TTC549 (cell line): ENCODE measurements around the gene MET.
"Not testable (repeated sequence)": the region's sequence is repeated elsewhere in the genome, so short reads cannot be mapped to it uniquely, and the experiment has no call there.

Source experiments
- FAIRE-seq: peaks from 2 replicates; lab custom pipeline; 2012; peaks lifted over from hg19 to GRCh38; lab: Jason Lieb, UNC

Gene MET

GRCh38 chr7:116754186-116754585 is 82.2 kb downstream of the MET start:
- FAIRE-seq = no peak

GRCh38 chr7:116757283-116757682 is 85.3 kb downstream of the MET start:
- no peak for FAIRE-seq

- FAIRE-seq = not testable (repeated sequence)
These were observed 87.6 kb downstream of the MET start for GRCh38 chr7:116759642-116760041.

DNA sequence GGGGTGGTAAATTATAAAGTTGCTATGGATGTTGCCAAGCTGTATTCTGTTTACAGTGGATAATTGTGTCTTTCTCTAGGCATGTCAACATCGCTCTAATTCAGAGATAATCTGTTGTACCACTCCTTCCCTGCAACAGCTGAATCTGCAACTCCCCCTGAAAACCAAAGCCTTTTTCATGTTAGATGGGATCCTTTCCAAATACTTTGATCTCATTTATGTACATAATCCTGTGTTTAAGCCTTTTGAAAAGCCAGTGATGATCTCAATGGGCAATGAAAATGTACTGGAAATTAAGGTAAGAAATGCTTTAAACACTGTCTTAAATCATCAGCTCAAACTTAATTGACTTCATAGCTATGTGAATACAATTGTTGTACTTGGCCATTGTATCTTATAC is 91.0 kb downstream of the MET start:
- FAIRE-seq = no peak

DNA sequence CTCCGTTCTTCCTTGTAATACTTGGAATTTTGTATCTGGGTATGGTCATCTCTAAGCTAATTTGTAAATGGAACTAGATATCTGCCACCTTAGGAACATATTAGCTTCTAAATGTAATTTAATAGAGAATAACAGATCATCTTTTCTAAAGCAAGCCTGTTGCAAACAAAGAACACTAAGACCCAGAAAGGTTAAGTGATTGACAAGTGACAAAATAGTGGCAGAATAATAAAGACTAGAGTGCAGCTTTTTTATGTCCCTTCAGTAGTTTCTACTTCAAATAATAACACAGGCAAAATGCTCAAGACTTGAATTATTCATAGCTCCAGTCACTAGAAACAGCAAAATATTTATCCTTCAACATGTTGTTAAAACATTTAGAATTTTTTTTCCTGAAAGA is 91.7 kb downstream of the MET start:
- FAIRE-seq = no peak

- FAIRE-seq = no peak
These were observed 94.9 kb downstream of the MET start for GRCh38 chr7:116766881-116767280.

DNA sequence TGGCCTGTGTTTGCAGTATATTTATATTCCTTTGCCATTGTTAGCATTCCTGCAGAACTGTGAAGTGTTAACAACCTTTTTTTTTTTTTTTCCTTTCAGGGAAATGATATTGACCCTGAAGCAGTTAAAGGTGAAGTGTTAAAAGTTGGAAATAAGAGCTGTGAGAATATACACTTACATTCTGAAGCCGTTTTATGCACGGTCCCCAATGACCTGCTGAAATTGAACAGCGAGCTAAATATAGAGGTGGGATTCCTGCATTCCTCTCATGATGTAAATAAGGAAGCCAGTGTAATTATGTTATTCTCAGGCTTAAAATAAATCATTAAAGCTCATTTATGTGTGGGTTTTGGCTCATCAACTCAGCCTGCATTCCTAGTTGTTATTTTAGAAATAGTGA is 97.5 kb downstream of the MET start:
- FAIRE-seq = no peak

DNA sequence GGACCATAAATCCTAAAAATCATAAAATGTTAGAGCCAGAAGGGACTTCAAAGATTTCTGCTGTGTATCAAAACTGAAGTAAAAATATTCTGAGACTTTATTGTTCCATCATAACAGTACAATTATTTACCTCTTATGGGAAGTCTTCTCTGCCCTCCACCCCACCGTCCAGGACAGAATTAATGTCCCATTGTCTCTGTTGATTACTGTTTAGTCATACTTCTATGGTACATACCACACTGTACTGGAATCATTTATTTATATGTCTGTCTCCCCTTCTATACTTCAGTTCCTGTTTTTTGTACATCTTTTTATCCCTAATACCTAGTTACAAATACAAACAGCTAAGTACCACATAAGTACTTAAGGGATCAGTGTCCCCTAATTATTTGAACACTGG is 98.9 kb downstream of the MET start:
- no peak for FAIRE-seq

- no peak for FAIRE-seq
These were observed 99.6 kb downstream of the MET start for GRCh38 chr7:116771640-116772039.

DNA sequence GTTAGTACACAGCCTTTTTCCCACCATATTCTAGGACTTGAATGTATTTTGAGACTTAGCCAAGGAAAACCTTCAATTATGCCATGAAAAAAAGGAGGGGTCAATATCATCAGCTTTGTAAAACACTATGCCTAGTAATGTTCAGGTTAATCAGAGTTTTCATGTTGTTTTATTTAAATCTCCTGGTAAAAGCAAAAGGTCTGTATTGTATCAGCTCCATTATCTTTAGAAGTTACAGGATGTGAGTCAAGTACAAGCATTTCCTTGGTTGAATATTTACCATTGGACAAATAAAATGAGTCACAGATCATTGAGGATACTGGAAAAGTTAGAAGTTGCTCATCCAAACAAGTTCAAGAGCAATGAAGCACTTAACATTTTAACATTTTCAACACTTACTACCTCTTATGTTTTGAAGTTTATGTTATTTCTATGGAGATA is 100.4 kb downstream of the MET start:
- FAIRE-seq = no peak

DNA sequence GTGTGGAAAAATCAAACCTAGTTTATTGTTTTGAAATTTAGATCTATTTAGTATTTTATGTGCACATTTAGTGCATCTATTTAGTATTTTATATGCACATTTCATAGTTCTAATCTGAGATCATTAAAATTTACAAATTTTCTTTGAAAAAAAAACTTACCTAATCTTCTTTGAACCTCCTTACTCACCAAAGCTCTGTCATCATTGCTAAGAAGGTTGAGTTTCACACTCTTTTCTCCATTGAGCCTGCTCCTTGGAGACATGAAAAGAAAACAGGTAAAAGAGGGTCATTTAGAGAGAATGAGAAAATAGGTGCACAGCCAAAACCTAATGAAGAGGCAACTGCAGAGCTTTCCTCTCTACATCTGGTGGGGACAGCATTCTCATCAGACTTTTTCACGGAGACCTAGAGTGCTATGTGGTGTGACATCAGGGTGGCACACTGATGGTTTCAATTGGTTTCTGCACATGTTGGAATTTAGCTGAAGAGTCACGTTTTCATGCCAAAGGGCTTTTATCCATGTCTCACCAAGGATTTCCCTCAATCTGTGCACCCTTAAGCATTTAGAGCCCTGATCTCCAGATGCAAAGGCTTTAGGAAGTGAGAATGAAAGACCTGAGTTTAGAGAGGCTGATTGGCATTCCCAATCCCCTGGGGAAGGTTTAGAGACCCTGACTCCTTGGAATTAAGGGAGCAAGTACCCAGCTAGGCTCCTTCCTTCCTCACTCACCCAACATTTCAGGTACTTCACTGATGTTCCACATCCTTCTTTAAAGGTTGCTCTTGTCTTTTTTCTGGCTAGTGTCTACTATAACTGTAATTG is 101.1 kb downstream of the MET start:
- FAIRE-seq = no peak

GRCh38 chr7:116776046-116776445 is 104.0 kb downstream of the MET start:
- no peak for FAIRE-seq

DNA sequence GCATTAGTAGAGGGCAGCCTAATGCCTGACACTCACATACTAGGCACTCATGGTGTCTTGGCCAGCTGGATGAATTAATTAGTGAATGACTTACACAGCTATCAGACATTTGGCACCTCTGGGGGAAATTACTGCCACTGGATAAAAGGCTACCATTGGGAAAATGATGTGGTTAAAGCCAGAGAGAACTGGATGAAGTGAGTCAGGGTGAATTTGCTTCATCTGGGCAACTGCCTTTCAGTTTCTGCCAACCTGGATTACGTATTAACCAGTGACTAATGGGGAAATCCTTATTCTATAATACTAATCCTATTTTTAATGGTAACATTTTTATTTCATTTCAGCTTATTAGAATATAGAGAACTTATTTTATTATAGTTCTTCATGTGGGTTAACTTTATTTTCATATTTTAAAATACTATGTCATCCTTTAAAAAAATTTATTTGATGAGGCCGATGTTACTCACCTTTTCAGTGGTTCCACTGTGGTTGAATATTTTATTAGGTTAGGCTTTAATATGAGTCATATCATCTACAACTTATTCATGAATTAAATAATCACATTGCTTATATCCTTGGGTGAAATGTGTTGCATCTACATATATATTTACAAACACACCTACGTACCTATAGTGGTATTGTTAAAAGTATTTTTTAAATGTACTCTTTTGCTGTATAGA is 104.8 kb downstream of the MET start:
- FAIRE-seq = no peak

DNA sequence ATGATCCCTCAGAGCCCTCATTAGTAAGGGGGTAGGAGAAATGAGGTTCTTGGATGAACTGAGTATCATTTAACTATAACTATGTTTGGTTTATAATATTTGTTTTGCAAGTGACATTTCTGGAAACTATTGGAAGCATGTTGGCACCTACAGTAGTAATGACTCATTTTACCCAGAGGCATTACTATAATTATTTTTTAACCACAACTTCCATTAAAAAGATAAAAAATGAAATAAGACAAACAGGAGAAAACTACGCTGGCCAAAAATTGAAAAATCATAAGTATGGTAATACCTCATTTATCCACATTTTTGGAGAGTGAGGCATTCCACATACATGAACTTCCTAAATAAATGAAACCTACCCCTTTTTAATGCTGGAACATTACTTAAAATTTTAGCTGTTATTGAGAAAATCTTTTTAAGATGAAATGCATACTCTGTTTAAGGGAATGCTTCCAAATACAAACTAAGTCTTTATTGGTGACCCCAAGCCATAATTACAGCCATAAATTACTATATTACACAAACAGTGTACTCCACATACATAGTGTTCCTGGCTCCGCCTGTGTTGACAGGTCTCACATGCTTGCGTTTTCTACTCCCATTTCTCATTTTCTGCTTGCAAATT is 105.8 kb downstream of the MET start:
- FAIRE-seq = no peak

DNA sequence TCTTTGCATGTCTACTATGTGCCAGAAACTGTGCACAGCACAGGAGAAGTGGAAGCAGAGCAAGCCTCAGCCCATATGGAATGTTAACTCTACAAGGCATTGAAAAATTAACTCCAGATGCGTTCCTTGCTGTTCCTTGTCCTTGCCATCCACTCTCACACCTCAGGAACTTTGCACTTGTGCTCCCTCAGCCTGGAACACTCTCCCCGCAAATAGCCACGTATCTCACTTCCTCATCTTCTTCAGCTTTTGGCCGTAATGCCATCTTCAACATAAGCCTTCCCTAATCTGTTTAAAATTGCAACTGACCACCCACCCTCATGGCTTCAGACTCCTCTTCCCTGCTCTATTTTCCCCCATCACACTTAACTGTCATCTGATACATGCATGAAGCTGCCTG is 107.2 kb downstream of the MET start:
- no peak for FAIRE-seq

- FAIRE-seq = no peak
These were observed 107.9 kb downstream of the MET start for GRCh38 chr7:116779931-116780330.

GRCh38 chr7:116780521-116780920 is 108.5 kb downstream of the MET start:
- FAIRE-seq = no peak

DNA sequence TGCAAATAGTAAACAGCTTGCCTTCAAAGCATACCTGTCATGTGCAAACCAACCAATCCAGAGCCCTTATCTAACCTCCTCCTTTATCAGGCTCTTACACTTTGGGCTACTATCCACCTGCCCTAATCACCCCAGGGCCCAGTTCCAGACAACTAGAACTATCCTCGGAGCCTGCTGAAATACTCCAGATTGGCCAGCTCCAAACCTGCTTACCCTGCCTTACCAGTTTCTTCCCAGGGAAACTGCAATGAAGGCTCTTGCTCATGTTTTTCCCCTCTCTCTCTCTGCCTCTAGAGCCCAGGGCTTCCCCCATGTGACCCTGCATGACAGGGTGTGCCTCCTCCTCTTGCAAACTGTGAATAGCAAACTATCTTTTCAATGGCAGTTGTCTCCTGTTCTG is 109.0 kb downstream of the MET start:
- no peak for FAIRE-seq

- no peak for FAIRE-seq
These were observed 109.6 kb downstream of the MET start for GRCh38 chr7:116781584-116781983.

DNA sequence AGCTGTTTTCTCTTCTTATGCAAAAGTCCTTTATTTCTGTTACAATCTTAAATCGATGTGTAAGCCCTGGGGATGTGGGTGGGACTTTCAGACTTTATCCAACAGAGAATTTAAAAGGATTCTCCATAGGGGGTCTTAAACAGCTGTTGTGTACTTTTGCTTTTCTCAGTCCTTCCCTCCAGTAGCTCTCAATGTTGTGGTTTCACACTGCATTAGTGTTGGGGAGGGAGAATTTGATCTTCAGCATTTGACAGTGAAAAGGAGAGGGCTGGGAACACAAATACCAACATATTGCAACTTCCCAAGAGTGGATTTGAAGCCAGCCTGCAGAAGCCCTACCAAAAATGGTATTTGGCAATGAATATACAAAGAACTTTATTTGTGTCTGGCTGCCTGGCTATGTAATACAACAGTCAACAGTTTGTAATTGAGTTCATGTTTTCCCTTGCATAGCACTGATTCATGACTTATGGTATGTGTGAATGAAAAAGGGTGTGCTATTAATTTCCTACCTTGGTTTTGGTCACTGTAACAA is 110.2 kb downstream of the MET start:
- no peak for FAIRE-seq

GRCh38 chr7:116783666-116784318 is 111.8 kb downstream of the MET start:
- FAIRE-seq = no peak

DNA sequence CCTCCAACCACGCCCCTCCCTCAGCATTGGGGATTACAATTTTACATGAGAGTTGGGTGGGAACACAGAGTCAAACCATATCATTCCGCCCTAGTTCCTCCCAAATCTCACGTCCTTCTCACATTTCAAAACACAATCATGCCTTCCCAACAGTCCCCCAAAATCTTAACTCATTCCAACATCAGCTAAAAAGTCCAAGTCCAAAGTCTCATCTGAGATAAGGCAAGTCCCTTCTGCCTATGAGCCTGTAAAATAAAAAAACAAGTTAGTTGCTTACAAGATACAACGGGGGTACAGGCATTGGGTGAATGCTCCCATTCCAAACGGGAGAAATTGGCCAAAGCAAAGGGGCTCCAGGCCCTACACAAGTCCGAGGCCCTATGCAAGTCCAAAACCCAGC is 112.7 kb downstream of the MET start:
- FAIRE-seq = no peak

- no peak for FAIRE-seq
These were observed 113.8 kb downstream of the MET start for GRCh38 chr7:116785843-116786242.
